GM19239 (cell line): ENCODE measurements around the gene SYNJ2.
"Not testable (repeated sequence)": the region's sequence is repeated elsewhere in the genome, so short reads cannot be mapped to it uniquely, and the experiment has no call there.

Experiments used
- DNase-seq: peaks from one replicate; pipeline ENCODE4 v3.0.0; 2011; ENCODE audit warnings: low spot score; ENCODE audit not compliant: insufficient read length
- FAIRE-seq: peaks from 2 replicates; lab custom pipeline; 2011; peaks lifted over from hg19 to GRCh38; lab: Jason Lieb, UNC

SYNJ2 gene

DNA sequence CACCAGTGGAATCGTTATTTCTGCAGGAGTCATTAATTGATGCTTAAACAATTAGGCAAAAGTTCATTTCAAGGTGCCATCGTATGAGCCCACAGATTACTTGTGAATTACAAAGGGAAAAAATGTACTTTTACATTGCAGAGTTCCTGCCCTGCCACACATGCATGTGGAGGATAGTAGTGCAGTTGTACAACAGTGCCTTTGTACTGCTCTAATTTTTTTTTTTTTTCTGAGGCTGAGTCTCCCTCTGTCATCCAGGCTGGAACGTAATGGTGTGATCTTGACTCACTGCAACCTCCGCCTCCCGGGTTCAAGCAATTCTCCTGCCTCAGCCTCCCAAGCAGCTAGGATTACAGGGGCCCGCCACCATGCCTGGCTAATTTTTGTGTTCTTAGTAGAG, 26.0 kb upstream of the SYNJ2 start:
- no peak for DNase-seq
- FAIRE-seq = no peak

- no peak for FAIRE-seq
Observed at GRCh38 chr6:157956171-157956730, 25.4 kb upstream of the SYNJ2 start.

DNA sequence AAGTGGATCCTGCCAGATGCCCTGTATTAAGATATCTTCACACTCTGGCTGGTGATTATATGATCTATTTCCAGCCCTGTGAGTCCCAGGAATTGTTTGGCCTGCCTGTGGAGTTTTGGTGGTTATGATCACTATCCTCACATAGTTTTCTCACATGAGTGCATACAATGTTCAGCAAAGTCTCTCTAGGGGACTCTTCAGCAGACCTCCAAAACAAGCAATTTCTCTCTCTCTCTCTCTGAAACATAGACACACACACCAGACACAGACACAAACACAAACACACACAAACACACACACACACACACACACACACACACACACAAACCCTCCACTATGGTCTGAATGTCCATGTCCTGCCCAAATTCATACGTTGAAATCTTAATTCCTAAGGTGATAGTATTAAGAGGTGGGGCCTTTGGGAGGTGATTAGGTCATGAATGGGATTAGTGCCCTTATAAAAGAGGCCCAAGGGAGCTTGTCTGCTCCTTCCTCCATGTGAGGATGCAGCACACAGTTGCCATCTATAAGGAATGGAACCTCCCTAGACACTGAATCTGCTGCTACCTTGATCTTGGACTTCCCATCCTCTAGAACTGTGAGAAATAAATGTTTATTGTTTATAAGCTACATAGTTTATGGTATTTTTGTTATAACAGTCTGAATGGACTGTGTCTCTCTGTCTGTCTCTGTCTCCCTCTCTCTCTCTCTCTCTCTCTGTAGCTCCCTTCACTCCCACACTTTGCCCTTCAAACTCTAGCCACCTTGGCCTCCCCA, 22.0 kb upstream of the SYNJ2 start:
- FAIRE-seq = no peak

More at GRCh38 chr6:157956171-157956730, 25.4 kb upstream of the SYNJ2 start:
- no peak for DNase-seq

GRCh38 chr6:157961153-157961831, 20.4 kb upstream of the SYNJ2 start:
- no peak for DNase-seq
- peak; percentile 56 for FAIRE-seq

More for the DNA sequence above, 22.0 kb upstream of the SYNJ2 start:
- no peak for DNase-seq

DNA sequence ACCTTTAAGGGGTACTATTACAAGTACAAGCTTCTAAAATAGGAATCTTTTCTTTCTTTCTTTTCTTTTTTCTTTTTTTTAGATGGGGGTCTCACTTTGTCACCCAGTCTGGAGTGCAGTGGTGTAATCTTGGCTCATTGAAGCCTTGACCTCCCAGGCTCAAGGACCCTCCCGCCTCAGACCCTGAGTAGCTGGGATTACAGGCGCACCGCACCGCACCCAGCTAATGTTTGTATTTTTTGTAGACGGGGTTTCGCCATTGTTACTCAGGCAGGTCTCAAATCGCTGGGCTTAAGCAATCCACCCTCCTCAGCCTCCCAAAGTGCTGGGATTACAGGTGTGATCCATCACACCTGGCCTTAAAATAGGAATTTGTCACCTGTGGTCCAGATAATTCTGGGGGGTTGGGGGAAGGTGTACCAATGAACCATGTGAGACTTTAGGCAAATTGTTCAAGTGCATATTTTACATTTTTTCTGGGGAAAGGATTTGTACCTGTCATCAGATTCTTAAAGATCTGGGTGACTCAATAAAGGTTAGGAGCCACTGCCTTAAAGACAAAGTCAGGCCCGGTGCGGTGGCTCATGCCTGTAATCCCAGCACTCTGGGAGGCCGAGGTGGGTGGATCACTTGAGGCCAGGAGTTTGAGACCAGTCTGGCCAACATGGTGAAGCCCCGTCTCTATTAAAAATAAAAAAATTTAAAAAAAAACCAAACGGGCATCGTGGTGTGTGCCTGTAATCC, 19.7 kb upstream of the SYNJ2 start:
- FAIRE-seq = no peak
- no peak for DNase-seq

DNA sequence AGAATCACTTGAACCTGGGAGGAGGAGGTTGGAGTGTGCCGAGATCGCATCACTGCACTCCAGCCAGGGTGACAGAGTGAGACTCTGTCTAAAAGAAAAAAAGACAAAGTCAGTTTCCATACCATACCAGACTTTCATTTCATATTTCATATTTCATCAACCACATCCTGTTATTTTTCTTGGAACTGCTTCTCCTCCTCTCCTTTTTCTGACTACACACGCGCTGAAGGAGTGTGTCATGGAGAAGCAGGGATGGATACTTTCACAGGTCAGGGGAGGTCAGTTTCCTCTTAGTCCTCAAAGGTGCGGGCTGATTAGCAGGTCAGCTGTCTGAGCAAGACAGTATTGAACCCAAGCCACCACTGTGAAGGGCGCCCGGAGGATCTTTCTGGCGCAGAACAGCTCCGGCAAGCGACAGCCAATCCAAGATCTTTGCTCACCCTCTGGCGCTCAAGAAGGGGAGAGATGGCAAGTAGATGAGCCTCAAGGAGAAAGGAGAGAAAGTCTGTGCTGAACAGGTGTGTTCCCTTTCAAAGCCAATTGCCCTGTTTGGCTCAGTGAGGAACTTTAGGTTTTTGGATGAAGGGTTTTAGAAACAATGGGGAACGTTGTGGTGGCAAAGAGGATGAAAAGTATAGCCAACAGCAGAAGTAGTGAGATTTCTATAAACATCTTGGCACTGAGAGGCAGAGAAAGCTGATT, 18.9 kb upstream of the SYNJ2 start:
- DNase-seq = no peak
- no peak for FAIRE-seq

- FAIRE-seq = peak; percentile 39
- no peak for DNase-seq
Observed at GRCh38 chr6:157964100-157964499, 17.6 kb upstream of the SYNJ2 start.

- DNase-seq (no peak), FAIRE-seq (no peak)
Observed at GRCh38 chr6:157965387-157965786, 16.3 kb upstream of the SYNJ2 start.

DNA sequence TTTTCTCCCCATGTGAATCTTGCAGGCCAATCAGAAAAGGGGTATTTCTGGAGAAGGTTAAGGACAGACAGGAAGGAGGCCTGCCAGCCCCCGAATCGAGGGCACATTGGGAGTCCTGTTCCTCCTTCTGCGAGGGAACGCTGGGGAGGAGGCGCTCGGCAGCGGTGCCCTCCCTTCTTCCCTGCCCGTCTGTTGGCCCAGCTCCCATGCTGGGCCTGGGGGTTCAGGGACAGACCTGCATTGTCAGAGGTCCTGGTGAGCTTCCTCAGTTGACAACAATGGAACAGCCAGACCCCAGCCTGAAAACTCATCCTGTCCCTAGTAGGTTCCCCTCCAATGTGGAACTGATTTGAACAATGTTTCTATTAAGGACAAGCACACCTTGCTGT, 15.1 kb upstream of the SYNJ2 start:
- FAIRE-seq (no peak), DNase-seq (no peak)

DNA sequence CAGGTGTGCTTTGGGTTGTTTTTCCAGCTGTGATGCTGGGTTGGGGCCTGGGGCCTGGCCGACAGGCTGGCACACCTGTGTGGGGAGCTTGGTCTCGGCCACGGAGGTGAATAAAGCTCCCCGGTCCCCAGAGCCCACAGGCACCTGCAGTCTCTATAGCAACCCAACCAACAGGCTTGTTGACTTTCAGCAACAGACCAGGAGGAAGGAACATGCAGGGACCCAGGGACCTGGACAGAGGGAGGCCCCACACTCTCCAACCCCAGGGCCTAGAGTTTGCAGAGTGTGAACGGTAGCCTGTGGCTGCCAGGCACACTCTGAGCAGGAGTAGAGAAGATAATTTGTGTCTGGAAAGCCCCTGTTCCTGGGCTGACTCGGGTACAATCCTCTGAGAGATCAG, 14.6 kb upstream of the SYNJ2 start:
- DNase-seq (no peak), FAIRE-seq (no peak)

- DNase-seq (no peak), FAIRE-seq (no peak)
Observed at GRCh38 chr6:157967486-157967885, 14.2 kb upstream of the SYNJ2 start.

DNA sequence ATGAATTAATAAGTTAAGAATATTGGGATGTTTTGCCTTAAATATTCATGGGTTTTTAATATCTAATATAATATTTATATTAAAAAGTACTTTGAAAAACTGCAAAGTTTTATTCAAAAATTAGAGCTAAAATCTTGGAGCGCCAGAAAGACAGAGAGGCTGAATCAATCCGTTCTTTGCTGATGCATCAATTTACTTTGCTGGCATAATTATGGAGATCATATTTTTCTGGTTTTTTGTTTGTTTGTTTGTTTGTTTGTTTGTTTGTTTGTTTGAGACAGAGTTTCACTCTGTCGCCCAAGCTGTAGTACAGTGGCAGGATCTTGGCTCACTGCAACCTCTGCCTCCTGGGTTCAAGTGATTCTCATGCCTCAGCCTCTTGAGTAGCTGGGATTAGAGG, 9.5 kb upstream of the SYNJ2 start:
- FAIRE-seq, DNase-seq: not testable (repeated sequence)

DNA sequence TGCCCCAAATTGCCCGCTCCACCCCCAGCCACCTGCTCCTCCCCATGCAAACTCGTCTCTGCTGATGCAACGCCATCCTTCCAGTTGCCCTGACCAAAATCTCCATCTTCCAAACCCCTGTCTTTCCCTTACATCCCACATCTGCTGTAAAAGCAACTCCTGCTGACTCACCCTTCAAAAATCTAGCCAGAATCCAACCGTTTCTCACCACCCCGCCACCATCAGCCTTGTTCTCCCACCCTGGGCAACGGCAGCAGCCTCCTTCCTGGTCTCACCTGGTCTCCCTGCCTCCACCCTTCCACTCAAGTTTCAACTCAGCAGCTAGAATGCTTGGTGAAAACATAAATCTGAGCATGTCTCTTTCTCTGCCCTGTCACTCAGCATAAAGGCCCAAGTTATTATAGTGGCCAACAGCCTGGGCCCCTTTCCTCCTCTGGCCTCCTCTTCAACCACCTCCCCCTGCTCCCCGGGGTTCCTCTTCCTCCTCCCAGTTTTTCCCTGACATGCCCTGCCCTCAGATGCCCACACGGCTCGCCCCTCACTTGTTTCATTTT, 7.2 kb upstream of the SYNJ2 start:
- DNase-seq (no peak), FAIRE-seq (no peak)

- FAIRE-seq = no peak
- no peak for DNase-seq
Observed at GRCh38 chr6:157974967-157975366, 6.7 kb upstream of the SYNJ2 start.

- FAIRE-seq (no peak), DNase-seq (no peak)
Observed at GRCh38 chr6:157975456-157975855, 6.2 kb upstream of the SYNJ2 start.

GRCh38 chr6:157976345-157977175, 5.1 kb upstream of the SYNJ2 start:
- no peak for DNase-seq
- FAIRE-seq = no peak

DNA sequence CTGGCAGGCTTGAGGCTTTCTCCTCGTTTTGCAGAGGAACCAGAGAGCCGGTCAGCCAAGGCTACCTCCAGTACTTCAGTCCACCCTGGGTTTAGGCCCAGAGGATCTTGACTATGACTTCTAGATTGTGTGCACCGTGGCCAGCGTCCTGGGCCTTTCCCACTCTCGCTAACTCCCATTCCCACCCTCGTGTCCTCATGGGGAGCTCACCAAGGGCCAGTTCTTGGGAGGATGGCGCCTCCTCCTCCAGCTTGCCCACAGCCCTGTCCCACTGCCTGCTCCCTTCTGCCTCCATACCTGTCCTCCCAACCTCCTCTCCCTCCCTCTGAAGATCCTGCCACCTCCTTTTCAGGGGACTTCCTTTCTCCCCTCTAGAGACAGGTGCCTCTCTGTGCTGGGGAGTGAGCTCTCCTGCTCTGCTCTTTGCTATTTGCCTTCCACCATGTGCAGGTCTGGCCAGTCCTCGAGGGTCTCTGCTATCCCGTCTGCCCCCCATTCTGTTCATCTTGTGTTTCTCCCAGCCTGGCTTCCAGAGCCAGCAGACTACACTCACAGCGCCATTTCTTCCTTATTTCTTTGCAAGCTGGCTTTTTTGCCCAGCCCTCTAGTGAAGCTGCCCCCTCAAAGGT, 4.4 kb upstream of the SYNJ2 start:
- FAIRE-seq (no peak), DNase-seq (no peak)

GRCh38 chr6:157978021-157978783, 3.5 kb upstream of the SYNJ2 start:
- no peak for FAIRE-seq
- no peak for DNase-seq
